Measurements from ENCODE around the gene PRR33.

- TF ChIP-seq CTCF (IDR thresholded peaks at IDR 0.05; ENCODE audit: low read depth, low read length, poor library complexity, severe bottlenecking) (no peak), EZH2phosphoT487 (IDR thresholded peaks at IDR 0.05; ENCODE audit: borderline replicate concordance, low read length) (no peak)
These were observed 50.8 kb downstream of the PRR33 start for GRCh38 chr11:1840780-1841480.
